Hematopoietic multipotent progenitor cell treated with erythropoietin and hydrocortisone succinate and interleukin-3 and kit ligand, for 6 days (in vitro differentiated cells): ENCODE measurements around the gene GBA2.

ENCODE experiments used
- DNase-seq: peaks from one replicate; pipeline ENCODE4 v3.0.0-alpha.2; 2015

The GBA2 gene

DNA sequence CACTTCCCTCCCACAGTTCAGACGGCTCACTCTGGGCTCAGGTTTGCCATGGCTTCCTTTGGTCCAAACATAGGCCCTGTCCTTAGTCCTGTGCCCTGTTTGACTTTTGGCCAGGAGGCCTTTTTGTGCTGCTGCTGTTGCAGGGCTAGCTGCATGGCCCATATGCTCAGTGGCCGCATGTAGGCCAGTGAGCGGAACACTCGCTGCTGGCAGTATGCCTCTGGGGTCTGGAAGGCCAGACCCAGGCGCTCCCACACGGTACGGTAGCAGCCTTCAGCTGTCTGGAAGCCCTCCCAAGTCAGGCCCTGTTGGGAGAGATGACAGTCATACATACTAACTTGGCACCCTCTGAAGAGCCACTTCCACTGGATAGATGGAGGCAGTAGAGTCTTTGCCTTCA, 11.9 kb downstream of the GBA2 start:
- DNase-seq: no peak

DNA sequence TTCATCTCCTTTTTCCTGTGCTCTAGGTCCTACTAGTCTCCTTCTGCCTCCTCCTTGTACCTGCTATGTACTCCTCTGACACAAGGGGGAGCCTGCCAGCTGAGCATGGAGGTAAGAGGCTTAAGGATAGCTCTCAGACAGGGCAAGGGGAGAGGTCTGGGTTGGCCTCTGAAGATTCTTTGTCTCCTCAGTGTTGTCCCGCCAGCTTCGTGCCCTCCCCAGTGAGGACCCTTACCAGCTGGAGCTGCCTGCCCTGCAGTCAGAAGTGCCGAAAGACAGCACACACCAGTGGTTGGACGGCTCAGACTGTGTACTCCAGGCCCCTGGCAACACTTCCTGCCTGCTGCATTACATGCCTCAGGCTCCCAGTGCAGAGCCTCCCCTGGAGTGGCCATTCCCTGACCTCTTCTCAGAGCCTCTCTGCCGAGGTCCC, 12.8 kb downstream of the GBA2 start:
- DNase-seq: peak; percentile 88

DNA sequence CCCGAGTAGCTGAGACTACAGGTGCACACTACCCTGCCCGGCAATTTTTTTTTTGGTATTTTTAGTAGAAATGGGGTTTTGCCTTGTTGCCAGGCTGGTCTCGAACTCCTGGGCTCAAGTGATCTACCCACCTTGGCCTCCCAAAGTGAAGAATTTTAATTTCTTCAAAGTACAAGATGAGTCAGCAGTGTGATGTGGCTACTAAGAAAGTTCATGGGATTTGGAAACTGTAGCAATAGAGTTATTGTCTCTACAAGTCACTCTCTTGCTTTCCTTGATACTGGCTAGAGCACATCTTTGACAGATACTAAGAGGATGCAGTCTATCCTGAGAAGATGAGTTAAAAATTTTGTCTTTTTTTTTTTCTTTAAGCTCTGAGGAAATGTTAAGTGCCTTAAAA, 14.9 kb downstream of the GBA2 start:
- no peak for DNase-seq

DNA sequence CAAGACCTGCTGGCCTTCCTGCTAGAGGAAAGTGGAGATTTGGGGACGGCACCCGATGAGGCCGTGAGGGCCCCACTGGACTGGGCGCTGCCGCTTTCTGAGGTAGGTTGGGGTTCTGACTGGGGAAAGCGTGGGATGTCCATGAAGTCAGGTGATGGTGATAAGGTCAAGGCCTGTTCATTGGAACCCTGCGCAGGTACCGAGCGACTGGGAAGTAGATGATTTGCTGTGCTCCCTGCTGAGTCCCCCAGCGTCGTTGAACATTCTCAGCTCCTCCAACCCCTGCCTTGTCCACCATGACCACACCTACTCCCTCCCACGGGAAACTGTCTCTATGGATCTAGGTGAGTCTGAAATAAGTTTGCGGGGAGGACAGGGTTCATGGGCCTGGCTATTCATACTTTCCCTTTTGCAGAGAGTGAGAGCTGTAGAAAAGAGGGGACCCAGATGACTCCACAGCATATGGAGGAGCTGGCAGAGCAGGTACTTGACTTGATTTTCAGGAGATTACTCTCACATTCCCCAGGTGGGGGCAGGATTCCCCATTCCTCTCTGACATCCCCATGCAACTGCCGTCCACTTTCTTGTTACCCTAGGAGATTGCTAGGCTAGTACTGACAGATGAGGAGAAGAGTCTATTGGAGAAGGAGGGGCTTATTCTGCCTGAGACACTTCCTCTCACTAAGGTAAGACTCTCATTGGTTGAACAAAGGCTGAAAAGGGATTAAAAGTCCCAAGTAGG, 16.1 kb downstream of the GBA2 start:
- peak; percentile 64 for DNase-seq

DNA sequence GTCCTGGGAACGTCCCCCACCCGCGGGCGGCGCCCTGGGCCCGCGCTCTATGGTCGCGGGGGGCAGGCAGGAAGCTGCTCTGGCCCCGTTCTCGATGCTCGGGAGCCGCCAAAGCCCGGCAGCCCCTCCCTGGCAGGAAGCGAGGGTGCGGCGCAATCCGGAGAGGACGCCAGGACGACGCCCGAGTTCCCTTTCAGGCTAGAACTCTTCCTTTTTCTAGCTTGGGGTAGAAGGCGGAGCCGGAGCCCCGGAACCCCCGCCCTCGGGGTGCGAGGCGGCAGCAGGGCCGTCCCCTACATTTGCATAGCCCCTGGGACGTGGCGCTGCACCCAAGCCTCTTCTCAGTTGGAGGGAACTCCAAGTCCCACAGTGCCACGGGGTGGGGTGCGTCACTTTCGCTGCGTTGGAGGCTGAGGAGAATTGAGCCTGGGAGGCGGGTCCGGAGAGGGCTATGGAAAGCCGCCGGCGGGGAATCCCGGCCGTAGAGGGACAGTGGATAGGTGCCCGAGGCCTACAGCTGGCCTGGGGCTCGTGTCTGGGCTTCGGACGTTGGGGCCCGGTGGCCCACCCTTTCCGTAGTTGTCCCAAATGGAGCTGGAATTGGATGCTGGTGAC, 16.7 kb downstream of the GBA2 start, which contains the start of the genes CREB3 and TLN1:
CREB3 (plus strand) TSS at position 482 of the 615 bp plus-strand sequence; CDS start at position 589, 107 bp downstream.
TLN1 (minus strand) TSS at position 11 of the 615 bp plus-strand sequence. CDS start 6,501 bp downstream, outside the sequence.
- DNase-seq: peak; percentile 98

DNA sequence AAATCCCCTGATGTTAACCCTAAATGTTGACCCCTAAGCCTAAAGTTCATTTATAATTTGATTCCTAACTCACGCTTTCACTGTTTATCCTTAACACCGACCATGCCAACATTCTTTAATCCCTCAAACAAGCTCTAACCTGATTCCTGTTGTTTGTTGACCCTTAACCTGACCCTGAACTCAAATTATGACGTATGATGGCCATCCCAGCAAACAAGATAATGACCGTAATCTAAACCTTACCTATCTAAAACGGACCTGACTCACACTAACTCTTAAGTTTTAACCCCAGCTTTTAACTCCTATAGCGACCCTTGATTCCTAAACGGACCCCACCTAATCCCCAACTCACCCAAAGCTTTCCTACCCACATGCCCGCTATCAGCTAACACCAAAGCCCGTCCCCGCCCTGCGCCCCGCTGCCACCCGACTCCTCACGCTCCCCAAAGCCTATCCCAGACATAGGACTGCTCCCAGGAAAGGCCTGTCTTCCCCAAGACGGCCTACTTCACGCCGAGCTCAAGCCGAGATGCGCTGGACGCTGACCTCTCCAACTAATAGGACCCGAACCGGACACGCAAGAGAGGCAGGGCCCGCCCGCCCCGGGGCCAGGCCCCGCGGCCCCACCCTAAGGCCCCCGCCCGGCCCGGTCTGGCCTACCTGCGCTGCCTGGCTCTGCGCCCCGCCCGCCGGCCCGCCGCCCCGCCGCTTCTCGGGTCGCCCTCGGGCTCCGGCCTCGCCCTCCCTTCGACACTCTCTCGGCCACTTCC, 17.4 kb downstream of the GBA2 start:
- DNase-seq: peak; percentile 74

DNA sequence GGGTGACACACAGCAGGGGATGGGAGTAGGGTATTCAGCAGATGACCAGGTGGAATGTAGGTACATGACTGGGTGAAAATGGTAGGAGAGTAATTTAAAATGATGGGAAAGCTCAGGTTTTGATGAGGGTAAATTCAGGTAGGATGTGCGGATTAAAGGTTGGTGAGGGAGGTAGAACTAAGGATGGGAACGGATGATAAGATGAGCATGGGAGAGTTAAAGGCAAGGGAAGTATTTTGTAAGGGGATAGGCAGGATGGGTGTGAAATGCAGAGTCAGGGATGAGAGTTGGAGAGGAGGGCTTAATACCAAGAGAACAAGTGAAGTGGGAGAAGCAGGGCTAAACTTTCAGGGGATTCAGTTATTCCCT, 18.6 kb downstream of the GBA2 start:
- DNase-seq: no peak

DNA sequence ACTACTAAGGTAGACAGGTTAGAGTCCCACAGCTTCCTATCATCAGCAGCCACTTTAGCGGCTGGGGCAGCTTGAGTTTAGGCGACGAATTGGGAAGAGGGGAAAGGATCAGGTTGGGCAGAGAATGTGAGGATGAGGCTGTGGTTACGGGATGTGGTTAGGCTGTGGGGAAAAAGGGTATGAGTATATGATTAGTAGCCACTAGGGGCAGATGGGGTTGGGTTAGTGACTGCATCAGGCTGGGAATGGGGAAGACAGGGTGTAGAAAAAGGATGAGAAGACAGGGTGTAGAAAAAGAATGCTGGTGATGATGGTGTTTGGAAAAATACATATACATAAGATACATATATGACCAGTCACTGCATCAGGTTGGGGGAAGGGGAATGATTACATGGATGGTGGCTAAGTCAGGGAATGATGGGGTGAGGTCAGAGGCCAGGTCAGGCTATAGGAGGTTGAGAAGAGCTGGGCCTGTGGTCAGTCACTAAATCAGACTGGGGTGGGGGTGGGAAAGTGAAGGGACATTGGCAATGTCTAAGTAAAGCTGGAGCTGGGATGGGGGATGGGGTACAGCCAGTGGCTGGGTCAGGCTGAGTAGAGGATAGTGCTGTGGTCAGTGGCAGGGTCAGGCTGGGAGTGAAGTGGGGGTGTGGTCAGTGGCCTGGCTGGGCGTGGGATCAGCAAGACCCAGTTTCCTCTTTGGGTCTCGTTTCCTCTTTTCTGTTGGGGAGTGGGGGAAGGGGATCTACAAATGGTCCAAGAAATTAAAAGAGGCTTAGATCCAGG, 19.1 kb downstream of the GBA2 start:
- DNase-seq: peak; percentile 86

DNA sequence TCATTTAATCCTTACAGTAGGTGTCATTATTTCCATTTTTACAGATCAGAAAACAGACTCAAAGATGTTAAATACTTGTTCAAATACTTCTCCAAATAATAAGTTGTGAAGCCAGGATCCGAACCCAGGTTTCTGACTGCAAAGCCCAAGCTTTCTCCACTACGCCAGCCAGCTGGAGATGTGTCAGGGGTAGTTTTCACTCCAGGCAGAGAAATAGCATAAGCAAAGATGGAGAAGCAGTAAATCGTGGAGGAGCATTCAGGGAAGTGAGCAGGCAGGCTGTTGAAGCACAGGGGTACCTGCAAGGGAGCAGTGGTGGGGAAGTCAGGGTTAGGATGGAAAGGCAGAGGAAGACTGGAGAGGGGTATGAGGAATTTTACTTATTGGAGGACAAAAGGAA, 19.9 kb downstream of the GBA2 start:
- no peak for DNase-seq

DNA sequence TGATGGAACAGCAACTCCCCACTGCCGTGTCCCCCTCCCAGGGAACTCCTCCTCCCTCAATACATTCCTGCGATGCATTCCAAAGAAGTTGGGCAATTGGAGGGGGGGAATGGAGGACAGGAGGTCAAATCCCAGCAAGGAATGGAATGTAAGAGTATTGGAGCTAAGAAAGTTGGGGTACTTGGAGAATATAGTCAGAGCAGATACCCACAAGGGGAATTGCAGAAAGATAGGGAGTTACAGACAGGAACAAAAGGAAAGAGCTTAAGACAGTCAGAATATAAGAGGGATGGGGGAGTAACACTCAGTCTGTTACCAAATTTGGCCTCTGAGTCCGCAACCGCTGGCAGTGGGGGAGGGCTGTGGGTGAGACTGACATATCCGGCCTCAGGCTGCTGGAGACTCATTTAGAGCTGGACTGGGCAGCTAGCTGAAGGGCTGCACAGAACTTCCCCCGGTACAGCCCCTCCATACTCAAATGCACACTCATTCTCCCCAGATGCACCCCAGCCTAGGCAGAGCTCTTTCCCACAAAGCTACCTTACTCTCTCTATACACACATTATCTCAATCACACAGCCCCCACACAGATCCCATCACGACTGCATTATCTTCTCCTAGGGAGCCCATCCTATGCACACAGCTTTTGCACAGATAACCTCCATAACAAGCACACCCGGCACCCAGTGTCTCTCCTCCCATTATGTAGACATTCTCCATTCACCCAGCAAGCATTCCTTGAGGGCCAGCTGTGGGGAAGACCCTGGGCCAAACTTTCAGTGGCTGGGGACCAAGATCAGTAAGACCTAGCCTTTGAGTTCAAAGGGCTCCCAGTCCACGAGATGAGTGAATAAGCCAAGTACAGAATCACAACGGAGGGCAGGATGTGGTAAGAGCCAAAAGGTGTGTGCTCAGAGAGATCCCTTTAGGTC, 20.7 kb downstream of the GBA2 start:
- DNase-seq: peak; percentile 91

DNA sequence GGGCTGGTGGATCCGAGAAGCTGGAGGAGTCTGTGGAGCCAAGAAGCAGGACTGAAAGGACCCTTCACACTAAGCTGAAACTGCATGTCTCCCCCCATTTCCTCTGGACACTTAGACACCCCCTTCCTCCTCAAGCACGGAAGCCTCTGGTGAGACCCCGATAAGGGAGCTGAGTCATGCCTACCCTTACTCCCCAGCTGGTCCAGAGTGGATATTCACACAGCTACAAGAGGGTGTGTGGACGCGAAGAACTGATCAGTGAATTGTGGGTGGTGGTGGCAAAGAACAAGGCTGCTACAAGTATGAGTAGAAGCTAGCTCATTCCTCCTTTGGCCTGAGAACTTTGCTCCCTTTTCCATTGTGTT, 21.4 kb downstream of the GBA2 start:
- DNase-seq: peak; percentile 70

DNA sequence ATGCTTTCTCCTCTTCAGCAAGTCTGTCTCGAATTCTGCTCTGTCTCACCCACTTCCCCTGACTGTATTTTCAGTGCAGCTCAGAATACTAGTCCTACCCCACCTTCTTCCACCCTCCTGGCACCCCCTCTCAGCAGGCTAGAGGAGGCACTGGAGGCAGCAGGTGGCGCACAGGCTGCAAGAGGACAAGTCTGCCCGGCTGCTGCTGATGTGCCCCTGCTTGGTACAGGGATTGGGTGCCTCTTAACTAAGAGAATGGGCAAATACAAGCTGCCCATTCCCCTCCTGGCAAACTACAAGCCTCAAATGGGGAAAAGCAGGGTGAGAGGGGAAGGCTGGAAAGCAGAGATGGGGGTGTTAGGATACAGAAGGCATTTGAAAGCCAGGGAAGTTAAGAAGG, 22.1 kb downstream of the GBA2 start:
- peak; percentile 88 for DNase-seq

DNA sequence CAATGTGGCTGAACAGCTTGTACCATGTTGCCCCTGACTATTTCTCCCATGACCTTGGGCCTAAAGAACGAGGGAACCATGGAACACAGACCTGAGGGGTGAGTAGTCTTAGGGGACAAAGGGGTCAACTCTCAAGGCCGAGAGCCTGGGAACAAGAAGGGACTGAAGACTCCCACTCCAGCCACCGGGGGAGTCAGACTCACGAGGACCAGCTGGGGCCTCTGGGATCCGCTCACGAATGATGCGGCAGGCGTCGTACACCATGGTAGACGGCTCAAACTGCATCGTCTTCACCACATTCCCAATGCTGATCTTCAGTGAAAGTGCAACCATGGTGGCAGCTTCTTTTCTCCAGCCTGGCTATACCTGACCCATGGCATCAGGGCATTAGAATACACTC, 23.7 kb downstream of the GBA2 start:
- no peak for DNase-seq

DNA sequence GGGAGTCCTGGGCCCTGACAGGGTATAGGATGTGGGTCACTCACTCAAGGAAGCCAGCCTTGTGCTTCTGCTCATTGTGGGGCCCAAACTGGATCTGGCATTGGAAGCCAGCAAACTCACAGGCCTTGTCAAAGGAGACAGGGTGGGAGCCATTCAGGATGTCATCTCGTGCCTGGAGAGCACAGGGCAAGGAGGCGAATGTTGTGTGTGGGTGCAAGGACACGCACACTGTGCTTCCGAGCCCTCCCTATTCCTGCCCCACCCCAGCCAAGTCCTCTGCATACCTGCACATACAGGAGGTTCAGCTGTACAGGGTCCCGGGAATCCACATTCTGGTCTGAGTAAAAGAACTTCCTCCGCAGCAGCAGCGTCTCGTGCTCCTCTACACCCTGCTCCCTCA, 25.1 kb downstream of the GBA2 start:
- no peak for DNase-seq

DNA sequence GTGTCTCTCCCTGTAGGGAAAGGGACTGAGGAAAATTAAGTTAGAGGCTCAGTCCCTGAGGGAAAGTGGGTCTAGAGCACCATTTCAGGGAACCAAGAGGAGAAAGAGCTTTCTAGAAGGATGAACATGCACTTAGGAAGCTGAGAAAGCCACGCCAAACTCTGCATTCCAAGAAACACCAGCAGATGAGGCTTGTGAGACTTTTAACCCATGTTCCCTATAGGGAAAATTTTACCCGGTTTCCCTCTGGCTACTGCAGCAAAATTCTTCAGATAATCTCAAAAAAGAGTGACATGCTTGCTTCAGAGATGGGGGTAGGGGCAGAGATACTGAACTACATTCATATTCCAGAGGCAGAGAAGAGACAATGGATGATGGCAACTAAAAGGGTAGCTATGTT, 25.6 kb downstream of the GBA2 start:
- no peak for DNase-seq

DNA sequence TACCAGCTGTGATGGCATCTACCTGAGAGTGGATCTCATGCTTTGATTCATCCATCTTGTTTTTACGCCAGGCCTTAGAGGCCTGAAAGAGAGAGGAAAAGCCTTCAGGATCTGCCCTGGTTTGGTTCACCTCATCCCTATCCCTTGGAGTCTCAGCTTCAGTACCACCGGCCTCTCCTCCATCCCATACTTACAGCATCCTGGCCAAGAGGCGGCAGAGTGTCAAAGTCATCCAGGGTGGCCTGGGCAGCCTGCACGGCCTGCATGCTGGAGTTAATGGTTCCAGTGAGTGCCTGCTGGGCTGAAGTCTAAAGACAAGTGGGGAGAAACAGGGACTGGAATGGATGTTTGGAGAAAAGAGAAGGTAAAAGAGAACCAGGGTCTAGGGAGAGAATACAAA, 29.5 kb downstream of the GBA2 start:
- no peak for DNase-seq

DNA sequence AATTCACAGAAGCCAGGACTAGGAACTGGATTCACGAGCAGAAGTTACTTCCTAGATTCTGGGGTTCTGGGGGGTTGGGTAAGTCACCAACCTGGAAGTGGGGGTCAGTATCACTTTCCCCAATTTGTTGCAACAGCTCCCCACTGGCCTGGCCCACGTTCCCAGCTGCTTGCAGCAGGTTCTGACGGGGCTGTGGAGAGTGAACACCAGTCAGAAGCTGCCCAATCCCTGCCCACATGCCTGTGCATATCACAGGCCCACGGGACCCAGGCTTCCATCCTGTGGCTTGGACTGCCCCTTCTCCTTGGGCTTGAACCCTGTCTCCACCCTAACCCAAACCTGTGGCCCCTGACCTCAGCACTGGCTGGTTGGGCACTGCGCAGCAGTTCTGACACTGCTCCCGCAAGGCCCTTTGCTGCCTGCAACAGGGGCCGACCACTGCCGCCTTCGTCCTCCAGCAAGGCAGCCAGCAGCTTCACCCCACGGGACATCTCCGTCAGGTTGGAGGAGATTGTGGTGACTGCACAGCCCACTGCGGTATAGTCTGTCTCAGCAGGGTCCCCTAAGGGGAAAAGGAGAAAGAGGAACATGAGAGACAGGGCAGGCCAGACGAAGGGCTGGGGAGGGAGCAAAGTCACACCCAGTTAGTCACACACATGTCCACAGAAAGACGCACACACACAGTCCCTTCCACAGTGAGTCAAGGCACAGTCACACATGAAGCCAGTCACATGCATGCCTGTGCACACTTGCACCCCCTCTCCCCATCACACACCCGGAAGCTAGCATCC, 30.1 kb downstream of the GBA2 start:
- DNase-seq: no peak

DNA sequence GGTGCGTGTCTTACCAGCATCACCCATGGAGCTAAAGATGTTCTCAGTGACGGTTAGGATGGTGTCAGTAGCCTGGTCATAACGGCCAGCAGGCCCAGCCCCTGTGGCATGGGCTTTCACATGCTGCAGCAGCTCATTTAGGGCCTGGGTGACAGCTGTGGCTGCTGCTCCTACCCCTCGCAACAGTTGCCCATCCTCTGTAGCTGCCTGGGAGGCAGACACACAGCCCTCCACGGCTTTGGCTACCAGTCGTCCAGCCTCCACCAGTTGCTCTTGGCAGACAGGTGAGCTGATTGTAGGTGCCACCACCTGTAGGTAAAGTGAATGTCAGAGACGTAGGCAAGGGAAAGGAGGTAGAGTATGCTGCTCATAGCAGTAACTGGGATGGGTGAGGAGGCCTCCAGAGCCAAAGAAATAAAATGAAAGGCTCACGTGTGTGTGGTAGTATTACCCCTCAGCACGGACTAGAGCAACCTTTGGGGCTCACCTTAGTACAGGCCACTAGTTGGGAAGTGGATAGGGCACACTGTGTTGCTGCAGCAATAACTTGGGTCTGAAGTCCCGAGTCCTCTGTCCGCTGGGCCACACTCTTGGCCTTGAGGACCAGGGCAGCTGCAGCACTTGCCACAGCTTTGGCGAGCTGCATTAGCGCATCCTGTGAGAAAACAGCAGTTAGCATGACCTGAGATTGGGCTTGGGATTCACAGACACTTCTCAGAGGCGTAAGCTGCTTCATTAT, 31.7 kb downstream of the GBA2 start:
- no peak for DNase-seq

DNA sequence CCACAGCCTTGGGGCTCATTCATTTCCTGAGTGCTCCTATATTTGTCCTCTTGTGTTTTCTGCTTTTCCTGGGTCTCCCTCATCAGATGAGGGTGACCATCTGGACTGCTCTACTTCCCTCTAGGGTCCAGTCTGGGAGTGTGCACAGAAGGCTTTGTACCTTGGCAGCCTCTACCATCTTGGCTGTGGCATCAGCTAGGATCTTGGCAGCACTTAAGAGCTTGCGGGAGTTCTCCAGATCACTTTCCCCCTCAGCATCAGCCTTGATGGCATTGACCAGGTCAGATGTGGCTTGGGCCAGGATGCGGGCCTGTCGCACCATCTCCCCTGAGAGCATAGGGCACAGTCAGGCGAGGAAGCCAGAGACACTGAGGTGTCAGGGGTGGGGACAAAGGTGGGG, 32.8 kb downstream of the GBA2 start:
- DNase-seq: no peak

DNA sequence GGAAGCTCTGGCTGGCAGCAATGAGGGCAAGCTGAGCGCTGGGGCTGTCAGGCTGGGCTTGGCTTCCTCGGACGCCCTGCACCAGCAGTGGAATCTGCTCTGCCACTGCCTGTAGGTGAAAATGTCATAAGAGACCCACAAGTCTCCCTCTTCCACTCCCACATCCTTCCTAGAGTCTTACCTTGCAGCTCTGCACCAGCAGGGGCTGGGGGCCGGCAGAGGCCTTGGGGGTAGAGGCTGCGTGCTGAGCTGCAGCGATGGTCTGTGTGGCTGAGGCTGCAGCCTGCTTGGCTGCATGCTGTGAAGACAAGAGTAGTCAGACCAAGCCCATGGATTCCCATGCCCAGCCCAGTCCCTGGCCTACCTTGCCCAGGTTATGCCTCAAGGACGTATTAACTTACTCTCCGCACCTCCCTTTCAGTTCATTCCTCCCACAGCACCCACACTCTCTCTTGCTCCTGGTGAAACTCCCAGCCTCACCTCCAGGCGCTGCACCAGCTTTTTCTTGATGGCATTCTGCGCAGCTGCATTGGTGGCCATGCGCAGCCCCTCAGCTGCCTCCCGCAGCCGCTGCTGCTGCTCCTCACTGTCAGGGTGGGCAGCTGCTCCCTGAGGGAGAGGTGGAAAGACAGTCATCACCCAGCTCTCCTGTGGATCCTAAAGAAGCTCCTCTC, 34.3 kb downstream of the GBA2 start:
- no peak for DNase-seq
